NB4 (cell line): Measurements from ENCODE around the gene TGFA.

Experiments used
- DNase-seq: peaks from one replicate; pipeline ENCODE4 v3.0.0; 2010; ENCODE audit warnings: low read depth
- H3K4me3 ChIP-seq: one replicate; pipeline ENCODE4 v1.5.1; 2011; ENCODE audit warnings: mild to moderate bottlenecking, low read depth, low read length, moderate library complexity
- CTCF ChIP-seq: IDR thresholded peaks from one replicate; pipeline ENCODE4 v1.5.1; 2012; ENCODE audit warnings: low read depth, low read length
- MYC ChIP-seq: IDR thresholded peaks from 2 replicates; pipeline ENCODE4 v1.6.1; 2011; ENCODE audit warnings: low read depth, low read length
- POLR2A ChIP-seq: IDR thresholded peaks from 2 replicates; pipeline ENCODE4 v1.6.1; 2011; ENCODE audit warnings: mild to moderate bottlenecking; ENCODE audit not compliant: insufficient read length; ENCODE audit errors: extremely low read depth
- TF ChIP-seq, protein P1 (sequence below): IDR thresholded peaks from 2 replicates; pipeline ENCODE4 v1.6.1; 2011; ENCODE audit warnings: low read depth, low read length

TGFA gene

GRCh38 chr2:70442301-70443077 lies 111.1 kb downstream of the TGFA start:
- no peak overlapping the region for H3K4me3 ChIP-seq
- DNase-seq, result no peak
- no peak for TF ChIP-seq MYC
- TF ChIP-seq CTCF, result no peak
- no peak for TF ChIP-seq POLR2A
- TF ChIP-seq, protein P1, sequence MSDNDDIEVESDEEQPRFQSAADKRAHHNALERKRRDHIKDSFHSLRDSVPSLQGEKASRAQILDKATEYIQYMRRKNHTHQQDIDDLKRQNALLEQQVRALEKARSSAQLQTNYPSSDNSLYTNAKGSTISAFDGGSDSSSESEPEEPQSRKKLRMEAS, result no peak

GRCh38 chr2:70440621-70441020 lies 113.0 kb downstream of the TGFA start:
- no peak overlapping the region for H3K4me3 ChIP-seq
- no peak for TF ChIP-seq MYC
- no peak for TF ChIP-seq POLR2A
- TF ChIP-seq, protein P1, result no peak
- TF ChIP-seq CTCF, result no peak
- DNase-seq, result peak; percentile 70

DNA sequence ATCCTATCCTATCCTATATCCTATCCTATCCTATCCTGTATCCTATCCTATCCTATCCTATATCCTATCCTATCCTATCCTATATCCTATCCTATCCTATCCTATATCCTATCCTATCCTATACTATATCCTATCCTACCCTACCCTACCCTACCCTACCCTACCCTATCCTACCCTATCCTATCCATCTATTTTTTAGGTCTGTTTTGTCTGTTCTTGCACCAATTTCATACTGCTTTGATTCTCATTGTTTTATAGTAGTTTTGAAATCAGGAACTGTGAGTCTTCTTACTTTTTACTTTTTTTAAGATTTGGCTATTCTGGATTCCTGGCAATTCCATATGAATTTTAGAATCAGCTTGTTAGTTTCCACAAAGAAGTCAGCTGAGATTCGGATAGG lies 118.5 kb downstream of the TGFA start:
- H3K4me3 ChIP-seq, result no peak overlapping the region
- TF ChIP-seq POLR2A (no peak), CTCF (no peak), MYC (no peak)
- TF ChIP-seq, protein P1, result no peak
- no peak for DNase-seq

DNA sequence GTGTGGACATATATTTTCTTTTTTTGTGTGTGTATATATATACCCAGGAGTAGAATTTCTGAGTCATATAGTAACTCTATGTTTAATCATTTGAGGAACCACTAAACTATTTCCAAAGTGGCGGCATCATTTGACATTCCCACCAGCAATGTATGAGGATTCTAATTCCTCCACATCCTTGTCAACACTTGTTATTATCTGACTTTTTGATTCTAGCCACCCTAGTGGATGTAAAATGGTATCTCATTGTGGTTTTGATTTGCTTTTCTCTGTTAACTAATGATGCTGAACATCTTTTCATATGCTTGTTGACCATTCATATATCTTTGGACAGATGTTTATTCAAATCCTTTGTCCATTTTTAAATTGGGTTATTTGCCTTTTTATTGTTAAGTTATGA lies 120.3 kb downstream of the TGFA start:
- DNase-seq, result no peak

GRCh38 chr2:70431716-70432347 lies 121.8 kb downstream of the TGFA start:
- DNase-seq, result peak; percentile 27
- no peak overlapping the region for H3K4me3 ChIP-seq
- no peak for TF ChIP-seq POLR2A
- no peak for TF ChIP-seq MYC
- TF ChIP-seq CTCF, result no peak
- TF ChIP-seq, protein P1, result no peak

More for the DNA sequence above, 120.3 kb downstream of the TGFA start:
- no peak overlapping the region for H3K4me3 ChIP-seq
- no peak for TF ChIP-seq POLR2A
- no peak for TF ChIP-seq CTCF
- no peak for TF ChIP-seq MYC
- TF ChIP-seq, protein P1, result no peak
